HG02571 (cell line): Measurements from ENCODE around the gene SRSF8.
"Not testable (repeated sequence)": the region's sequence is repeated elsewhere in the genome, so short reads cannot be mapped to it uniquely, and the experiment has no call there.

Source experiments
- ATAC-seq: cut with Tn5 transposase; IDR thresholded peaks from one replicate; pipeline ENCODE4 v1.9.1; 2021; ENCODE audit warnings: mild to moderate bottlenecking, moderate library complexity; ENCODE audit not compliant: unreplicated experiment

SRSF8 gene

GRCh38 chr11:95093548-95093947 lies 26.8 kb downstream of the SRSF8 start:
- ATAC-seq, result no peak

GRCh38 chr11:95095858-95096587 lies 29.3 kb downstream of the SRSF8 start:
- peak; percentile 72 for ATAC-seq

DNA sequence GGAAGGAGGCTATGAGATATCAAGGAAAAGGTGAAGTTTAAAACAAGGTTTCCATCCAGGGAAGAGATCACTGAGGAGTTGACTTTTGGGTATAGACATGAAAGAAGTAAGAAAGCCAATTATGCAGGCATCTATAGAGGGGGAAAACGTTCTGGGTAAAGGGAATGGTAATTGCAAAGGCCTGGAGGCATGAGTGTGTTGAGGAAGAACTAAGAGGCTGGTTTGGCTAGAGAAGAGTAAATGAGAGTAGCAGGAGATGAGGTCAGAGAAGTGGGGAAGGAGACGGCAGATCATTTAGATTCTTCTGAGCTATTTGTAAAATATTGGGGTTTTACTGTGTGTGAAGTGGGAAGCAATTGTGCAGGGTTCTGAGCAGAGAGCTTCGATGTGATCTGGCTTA lies 30.5 kb downstream of the SRSF8 start:
- no peak for ATAC-seq

DNA sequence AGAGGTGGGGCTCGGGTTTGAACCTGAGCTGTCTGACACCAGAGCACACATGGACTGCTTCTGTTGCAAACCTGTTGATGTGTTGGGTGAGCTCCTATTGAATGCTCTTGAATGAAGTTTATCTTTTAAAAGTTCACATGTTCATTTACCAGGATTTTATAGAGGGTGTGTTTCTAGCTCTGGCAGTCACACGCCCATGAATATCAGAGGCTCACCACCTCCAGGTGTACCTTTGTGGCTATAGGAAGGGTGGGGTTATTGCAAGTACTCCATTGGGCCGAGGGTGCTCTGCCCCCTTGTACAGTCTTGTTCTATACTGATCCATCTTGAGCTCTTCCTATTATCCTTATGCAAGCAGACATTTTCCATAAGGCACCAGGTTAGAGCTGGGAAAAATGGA lies 32.1 kb downstream of the SRSF8 start:
- no peak for ATAC-seq

- no peak for ATAC-seq
Measured at GRCh38 chr11:95100191-95100648, 33.5 kb downstream of the SRSF8 start.

DNA sequence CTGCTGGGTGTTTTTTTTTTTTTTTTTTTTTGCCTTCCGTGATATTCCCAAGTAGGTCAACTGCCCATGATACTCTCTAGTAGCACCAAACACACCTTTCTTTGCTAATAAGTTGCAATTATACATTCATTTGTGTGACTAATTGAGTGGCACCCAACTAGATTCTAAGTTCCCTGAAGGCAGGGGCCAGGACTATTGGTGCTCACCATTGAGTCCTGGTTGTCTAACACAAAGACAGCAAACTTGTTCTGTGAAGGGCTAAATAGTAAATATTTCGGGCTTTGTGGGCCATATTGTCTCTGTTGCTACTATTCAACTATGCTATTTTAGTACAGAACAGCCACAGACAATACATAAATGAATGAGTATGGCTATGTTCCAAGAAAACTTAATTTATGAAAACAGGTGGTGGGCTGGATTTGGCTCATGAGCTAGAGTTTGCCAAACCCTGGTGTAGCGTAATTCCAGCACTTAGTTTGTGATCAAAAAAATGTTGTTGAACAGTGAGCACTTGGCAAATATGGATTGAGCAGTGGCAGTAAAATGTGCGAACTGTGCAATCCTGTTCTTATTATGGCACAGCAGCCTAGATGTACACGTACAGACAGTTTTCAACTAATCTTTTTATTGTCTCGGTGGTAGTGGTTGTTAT lies 34.3 kb downstream of the SRSF8 start:
- ATAC-seq, result no peak

DNA sequence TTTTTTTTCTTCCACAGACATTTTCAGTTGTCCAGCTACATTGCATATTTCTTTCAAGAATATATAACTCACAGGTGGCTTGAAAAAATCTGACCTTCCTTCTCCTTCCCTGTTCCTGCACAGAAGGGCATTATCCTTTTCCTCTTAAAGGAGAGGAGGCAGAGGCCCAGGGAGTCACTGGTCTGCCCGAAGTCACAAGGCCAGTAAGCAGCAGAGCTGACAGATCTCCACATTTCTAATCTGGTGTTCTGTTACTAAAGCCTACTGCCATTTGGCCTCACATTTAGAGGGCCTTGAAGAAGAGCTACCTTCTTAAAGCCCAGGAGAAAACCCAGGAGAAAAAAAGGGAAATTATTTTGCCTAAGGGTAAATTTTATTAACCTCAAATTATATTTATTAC lies 35.2 kb downstream of the SRSF8 start:
- no peak for ATAC-seq

DNA sequence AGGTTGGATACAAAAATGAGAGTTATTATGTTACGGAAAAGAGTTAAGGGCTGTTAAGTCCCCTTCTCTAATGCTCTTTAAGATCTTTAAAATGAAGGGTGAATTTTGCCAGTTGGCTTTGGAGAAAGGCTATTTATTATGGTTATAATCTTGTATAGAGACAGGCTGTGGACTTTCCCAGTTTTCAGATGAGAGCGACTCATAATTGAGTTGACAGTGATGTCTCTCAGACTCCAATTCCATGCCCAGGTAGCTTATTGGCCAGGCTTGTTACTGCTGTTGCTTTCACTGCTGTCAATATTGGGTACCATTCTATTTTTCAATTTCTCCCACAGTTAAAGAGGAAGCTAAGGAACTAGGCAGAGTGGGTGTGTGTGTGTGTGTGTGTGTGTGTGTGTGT lies 36.0 kb downstream of the SRSF8 start:
- no peak for ATAC-seq

DNA sequence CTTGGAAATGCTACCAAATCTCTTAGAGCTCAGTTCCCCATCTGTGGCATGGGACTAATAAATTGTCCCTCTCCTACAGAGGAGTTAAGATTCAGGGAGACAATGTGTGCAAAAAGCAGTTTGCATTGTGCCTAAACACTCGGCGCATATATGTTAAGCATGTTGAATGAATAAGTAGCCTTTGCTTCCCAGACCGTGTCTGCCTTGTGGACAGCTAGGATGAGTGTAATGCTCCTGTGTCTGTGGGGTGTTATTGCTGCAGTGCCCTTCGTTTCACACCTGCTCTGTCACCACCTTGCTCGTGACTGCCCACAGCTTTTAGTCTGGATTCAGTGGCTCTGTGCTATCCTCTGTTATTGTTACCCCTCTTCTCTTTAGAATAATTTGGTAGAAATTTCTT lies 37.0 kb downstream of the SRSF8 start:
- no peak for ATAC-seq

DNA sequence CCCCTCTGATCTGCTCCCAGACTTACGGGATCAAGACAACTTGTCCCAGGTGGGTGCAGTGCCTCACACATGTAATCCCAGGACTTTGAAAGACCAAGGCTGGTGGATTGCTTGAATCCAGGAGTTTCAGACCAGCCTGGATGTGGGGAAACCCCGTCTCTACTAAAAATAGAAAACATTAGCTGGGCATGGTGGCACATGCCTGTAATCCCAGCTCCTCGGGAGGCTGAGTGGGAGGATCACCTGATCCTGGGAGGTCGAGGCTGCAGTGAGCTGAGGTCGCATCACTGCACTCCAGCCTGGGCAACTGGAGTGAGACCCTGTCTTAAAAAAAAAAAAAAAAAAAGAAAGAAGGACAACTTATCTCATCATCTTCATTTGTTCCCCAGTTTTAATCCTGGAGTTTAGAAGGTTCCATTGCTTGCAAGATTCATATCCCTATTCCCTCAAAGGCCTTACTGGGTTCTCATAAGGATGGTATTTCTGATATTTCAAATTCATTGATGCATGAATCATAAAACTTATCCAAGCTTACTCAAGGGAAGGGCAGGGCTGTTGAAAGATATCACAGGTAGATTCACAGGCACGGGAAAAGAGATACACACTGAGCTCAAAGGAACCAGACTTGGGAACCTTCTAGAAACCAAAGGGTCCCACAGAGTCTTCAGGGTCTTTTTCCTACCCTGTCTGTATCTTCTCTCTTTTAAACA lies 37.6 kb downstream of the SRSF8 start:
- no peak for ATAC-seq

DNA sequence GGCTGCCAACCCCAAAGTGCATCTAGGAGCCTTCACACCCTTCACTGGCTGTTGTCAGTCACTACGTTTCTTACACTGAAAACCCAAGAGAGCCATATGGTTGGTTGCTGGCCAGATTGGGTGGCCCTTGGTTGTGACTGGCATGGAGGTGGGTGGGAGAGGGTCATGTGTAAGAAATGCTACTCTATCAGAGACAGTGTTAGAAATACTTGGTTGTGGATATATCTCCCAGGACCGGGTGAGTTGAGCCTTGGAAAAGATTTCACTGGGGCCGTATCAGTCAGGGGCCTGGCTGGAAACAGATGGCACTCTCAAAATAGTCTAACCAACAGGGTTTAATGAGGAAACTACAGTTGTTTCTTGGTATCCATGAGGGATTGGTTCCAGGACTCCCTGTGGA lies 38.1 kb downstream of the SRSF8 start:
- ATAC-seq, result no peak

DNA sequence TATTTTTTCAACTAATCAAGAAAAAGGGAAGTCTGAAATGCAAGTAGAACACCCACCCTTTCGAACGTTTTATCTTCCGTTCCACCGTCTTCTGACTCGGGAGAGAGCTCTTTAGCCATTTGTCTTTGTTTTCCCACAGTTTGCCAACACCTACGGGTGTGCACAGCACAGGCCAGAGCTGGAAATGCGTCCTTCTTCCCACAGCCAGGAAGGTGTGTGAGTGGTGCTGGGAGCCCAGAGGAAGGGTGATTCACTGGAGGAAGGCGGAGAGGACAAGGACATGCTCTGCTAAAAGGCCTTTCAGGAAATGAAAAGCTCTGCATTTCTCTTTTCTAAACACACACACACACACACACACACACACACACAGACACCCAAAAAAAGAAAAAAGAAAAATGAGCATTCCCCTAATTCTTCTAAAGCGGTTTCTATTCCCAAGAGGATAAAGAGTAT lies 41.5 kb downstream of the SRSF8 start:
- ATAC-seq, result no peak

GRCh38 chr11:95108671-95109551 lies 42.2 kb downstream of the SRSF8 start:
- ATAC-seq, result no peak

DNA sequence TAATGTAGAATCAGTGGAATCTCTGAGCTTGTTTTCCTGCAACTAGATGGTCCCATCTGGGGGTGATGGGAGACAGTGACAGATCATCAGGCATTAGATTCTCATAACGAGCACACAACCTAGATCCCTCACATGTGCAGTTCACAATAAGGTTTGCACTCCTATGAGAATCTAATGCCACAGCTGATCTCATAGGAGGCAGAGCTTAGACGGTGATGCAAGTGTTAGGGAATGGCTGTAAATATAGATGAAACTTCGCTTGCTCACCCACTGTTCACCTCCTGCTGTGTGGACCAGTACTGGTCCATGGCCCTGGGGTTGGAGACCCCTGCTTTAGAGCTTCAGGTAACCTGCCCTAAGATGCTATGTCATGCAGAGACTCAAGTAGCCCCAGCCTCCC lies 44.8 kb downstream of the SRSF8 start:
- ATAC-seq, result not testable (repeated sequence)

GRCh38 chr11:95111923-95112540 lies 45.3 kb downstream of the SRSF8 start:
- no peak for ATAC-seq

- ATAC-seq, result no peak
Measured at GRCh38 chr11:95115597-95115996, 48.9 kb downstream of the SRSF8 start.

- no peak for ATAC-seq
Measured at GRCh38 chr11:95119361-95120060, 52.8 kb downstream of the SRSF8 start.
